ENCODE measurements around the gene ERICH4. TPM values are rescaled to one million over a fixed set of nuclear protein-coding genes. Genes with fewer than 3 reads are reported as not detected.

Gene ERICH4
- total and polyA plus RNA-seq, 2 donors (not counting 3 experiments of a cell fraction or from before 2014, with no cell fraction given): not detected

GRCh38 chr19:41416194-41416674 is 26.7 kb upstream of the ERICH4 start:
- no peak overlapping the region for H3K27ac ChIP-seq (ENCODE audit: insufficient read depth, low read depth, low read length)
- no peak overlapping the region for H3K4me2 ChIP-seq (ENCODE audit: insufficient read depth, low read length)
- no TSS peak for BruUV-seq (replicated peaks)
- H2AFZ ChIP-seq (ENCODE audit: low read depth, low read length): no peak overlapping the region
- FAIRE-seq (no peak), DNase-seq (ENCODE audit: low read depth, low spot score) (no peak)
- no peaks in the 10 kb centered on the region for H3K79me2 ChIP-seq (ENCODE audit: control insufficient read depth, insufficient read depth, low read length)
- H3K9me3 ChIP-seq (replicated peaks; ENCODE audit: control insufficient read depth, insufficient read depth, low read length): no peaks in the 10 kb centered on the region
- ChIA-PET CTCF (no interaction called here), POLR2A (no interaction called here)
- TF ChIP-seq POLR2A (IDR thresholded peaks at IDR 0.05; ENCODE audit: low read depth, low read length): no peak
- TF ChIP-seq POLR2AphosphoS5 (IDR thresholded peaks at IDR 0.05; ENCODE audit: insufficient read depth, low read depth, low read length): no peak
- TF ChIP-seq MYC (IDR thresholded peaks at IDR 0.05; ENCODE audit: low read depth, low read length): no peak
- TF ChIP-seq EZH2 (IDR thresholded peaks at IDR 0.05; ENCODE audit: borderline replicate concordance, low read depth, low read length, severe bottlenecking): no peak
- TF ChIP-seq GATA2 (IDR thresholded peaks at IDR 0.05; ENCODE audit: insufficient read depth, insufficient read length, low read depth, low read length): no peak
- no peak for TF ChIP-seq JUN (IDR thresholded peaks at IDR 0.05; ENCODE audit: borderline replicate concordance, insufficient read depth, insufficient read length, low read depth)
- no peak for TF ChIP-seq MAX (IDR thresholded peaks at IDR 0.05; ENCODE audit: insufficient read depth, insufficient read length)
- TF ChIP-seq CTCF (IDR thresholded peaks at IDR 0.05; ENCODE audit: extremely low read depth in 1 of 2, insufficient read depth in 1 of 2, low read depth in 1 of 2, low read length in 2 of 2): no peak
- TF ChIP-seq FOS (IDR thresholded peaks at IDR 0.05; ENCODE audit: borderline replicate concordance, insufficient read depth, low read length): no peak
- no peaks in the 10 kb centered on the region for H3K4me1 ChIP-seq (ENCODE audit: control insufficient read depth, extremely low read depth, insufficient read depth, low read length)
- H3K27me3 ChIP-seq (ENCODE audit: control insufficient read depth in 2 of 2, insufficient read depth in 2 of 2, low read length in 2 of 2): no peaks in the 10 kb centered on the region
- H3K9ac ChIP-seq (replicated peaks; ENCODE audit: extremely low read depth, insufficient read depth, low read length): no peak overlapping the region
- intact Hi-C loops (cut with micrococcal nuclease) (no loop called here), dilution Hi-C loops (cut with MboI; ENCODE audit: extremely low pct_ligation_motif_present, low sequenced_read_pairs) (no loop called here)
- no peak overlapping the region for H3K4me3 ChIP-seq (replicated peaks in 1 of 3; ENCODE audit: insufficient read depth in 1 of 3, low read depth in 1 of 3, low read length in 3 of 3)
- no peaks in the 10 kb centered on the region for H3K9me1 ChIP-seq (replicated peaks; ENCODE audit: control insufficient read depth, extremely low read depth, insufficient read depth, low read length)
- peaks cover 0 to 35% of the 10 kb centered on the region in 2 experiments for H3K36me3 ChIP-seq (ENCODE audit: control insufficient read depth in 2 of 2, extremely low read depth in 1 of 2, insufficient read depth in 2 of 2, low read length in 2 of 2)
- no peaks in the 10 kb centered on the region for H4K20me1 ChIP-seq (replicated peaks; ENCODE audit: control insufficient read depth, extremely low read depth, insufficient read depth, low read length)
